NCI-H510A (cell line): ENCODE results near the gene BAIAP2.
"Not testable (repeated sequence)": the region's sequence is repeated elsewhere in the genome, so short reads cannot be mapped to it uniquely, and the experiment has no call there.

ENCODE experiments used
- DNase-seq: peaks from one replicate; lab custom pipeline; 2025; lab: John Stamatoyannopoulos, UW

The BAIAP2 gene

DNA sequence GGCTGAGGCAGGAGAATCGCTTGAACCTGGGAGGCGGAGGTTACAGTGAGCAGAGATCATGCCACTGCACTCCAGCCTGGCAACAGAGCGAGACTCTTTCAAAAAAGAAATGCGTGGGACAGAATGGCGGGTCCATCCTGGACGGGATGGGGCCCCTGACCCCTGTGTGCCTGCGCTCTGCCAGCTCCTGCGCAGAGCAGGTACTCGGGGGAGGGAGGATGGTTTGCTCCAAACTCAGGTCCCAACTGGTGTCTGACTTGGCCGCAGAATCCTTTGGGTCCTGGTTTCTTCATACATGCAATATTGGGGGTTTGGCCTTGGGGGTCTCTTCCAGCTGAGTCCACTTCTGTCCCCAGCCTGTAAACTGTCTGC, 33.0 kb upstream of the BAIAP2 start:
- DNase-seq = no peak

DNA sequence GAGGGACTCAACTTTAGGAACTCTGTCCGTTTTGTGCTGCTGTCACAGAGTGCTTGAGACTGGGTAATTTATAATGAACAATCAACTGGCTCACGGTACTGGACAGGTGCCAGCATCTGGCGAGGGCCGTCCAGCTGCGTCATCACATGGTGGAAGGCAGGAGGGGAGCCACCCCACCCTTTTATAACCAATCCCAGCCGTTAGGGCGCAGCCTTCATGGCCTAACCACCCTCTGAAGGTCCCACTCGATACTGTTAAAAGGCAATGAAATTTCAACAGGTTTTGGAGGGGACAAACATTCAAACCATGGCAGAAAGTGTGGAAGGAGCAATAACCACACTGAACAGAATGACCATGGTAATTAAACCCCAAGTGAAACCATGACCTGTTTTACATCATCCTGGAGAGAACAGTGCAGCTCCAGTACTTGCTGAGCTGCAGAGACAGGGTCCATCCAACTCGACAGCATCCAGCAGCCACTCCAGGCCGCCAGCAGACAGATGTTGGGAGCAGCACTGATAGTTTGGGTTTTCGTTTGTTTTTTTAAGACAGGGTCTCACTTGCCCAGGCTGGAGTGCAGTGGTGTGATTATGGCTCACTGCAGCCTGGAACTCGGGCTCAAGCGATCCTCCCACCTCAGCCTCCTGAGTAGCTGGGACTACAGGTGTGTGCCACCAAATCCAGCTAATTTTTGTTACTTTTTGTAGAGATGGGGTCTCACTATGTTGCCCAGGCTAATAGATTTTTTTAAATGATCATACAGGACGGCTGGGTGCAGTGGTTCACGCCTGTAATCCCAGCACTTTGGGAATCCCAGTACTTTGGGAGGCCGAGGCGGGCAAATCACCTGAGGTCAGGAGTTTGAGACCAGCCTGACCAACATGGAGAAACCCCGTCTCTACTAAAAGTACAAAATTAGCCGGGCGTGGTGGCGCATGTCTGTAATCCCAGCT, 32.3 kb upstream of the BAIAP2 start:
- peak; percentile 72 for DNase-seq

DNA sequence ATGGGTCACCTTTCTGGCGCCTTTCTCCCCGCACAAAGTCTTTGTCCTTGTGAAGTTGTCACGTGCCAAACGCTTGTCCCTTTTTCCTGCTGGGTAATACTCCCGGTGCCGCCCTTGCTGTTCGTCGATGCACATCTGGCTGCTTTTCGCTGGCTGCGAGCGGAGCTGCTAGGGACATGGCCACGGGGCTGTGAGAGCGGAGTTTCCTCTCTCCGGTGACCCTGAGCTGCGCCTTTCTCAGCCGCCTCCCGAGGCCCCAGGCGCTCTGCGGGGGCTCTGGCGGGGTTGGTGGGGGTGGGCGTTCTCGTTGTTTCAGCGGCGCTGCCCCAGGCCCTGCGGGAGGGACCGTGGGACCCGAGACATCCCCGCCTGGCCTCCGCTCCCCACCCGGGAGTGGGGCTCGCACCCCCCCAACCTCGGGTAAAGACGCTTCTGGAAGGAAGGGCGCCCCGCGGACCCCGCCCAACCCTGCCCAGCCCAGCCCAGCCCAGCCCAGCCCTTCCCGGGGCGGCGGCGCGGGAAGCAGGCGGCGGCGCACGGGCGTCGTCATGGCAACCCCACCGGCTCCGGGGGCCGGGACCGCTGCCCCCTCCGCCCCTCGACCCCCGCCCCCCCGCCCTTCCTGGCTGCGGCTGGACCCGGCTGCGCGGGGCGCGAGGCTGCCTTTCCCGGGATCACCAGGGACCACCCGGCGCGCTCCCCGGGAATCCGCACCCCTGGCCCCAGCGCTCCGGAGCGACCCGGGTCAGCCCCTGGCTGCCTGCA, 31.1 kb upstream of the BAIAP2 start:
- no peak for DNase-seq

- no peak for DNase-seq
Measured at GRCh38 chr17:81006891-81007290, 28.1 kb upstream of the BAIAP2 start.

DNA sequence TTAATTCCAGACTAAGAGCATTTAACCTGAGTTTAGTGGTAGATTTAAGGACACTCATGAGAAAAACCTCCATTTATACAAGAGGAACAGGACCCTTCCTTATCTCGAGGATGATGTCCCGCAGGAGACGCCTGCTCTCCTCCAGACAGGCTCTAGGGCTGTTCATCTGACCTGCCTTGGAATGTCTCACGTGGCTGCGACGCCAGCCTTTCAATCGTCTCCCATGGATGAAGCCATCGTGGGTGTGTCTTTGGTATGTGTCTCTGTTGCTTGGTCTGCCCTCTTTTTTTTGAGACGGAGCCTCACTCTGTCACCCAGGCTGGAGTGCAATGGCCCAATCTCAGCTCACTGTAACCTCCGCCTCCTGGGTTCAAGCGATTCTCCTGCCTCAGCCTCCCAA, 26.8 kb upstream of the BAIAP2 start:
- no peak for DNase-seq

GRCh38 chr17:81009136-81009535, 25.8 kb upstream of the BAIAP2 start:
- no peak for DNase-seq

- no peak for DNase-seq
Measured at GRCh38 chr17:81010935-81011334, 24.0 kb upstream of the BAIAP2 start.

- DNase-seq = no peak
Measured at GRCh38 chr17:81011951-81012350, 23.0 kb upstream of the BAIAP2 start.

DNA sequence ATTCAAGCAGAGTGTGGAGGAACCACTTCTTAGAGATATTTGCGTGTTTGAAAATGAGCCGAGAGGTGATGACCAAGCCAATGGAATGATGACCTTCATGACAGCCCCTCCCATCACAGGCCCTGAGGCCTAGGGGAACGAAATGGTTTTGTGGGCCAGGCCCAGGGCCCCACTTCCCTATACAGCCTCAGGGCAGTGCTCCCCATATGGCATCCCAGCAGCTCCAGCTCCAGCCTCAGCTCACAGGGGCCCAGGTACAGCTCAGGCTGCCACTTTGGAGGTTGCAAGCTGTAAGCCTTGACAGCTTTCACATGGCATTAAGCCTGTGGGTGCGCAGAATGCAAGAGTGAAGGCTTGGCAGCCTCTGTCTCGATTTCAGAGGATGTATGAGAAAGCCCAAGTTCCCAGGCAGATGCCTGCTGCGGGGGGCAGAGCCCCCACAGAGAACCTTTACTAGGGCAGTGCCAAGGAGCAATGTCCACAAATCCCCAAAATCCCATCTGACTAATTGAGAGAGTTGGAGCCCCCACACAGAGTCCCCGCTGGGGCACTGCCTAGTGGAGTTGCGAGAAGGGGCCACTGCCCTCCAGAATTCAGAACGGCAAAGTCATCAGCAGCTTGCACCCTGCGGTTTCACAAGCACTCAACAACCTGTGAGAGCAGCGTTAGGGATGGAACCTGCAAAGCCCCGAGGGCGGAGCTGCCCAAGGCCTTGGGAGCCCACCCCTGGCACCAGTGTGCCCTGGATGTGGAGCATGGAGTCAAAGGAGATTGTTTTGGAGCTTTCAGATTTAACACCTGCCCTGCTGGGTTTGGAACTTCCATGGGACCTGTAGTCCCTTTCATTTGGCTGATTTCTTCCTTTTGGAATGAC, 22.1 kb upstream of the BAIAP2 start:
- no peak for DNase-seq

GRCh38 chr17:81013642-81014041, 21.3 kb upstream of the BAIAP2 start:
- no peak for DNase-seq

DNA sequence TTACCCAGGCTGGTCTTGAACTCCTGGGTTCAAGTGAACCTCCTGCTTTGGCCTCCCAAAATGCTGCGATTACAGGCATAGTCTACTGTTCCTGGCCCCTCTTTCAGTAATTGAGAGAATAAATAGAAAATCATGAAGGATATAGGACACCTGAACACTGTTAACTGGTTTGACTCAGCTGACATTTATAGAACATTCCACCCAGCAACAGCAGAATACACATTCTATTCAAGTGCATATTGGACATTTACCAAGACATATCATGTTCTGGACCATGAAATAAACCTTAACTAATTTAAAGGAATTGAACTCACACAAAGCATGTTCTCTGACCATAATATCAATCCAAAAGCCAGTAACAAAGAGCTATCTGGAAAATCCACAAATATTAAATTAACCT, 19.8 kb upstream of the BAIAP2 start:
- no peak for DNase-seq

GRCh38 chr17:81016575-81016974, 18.4 kb upstream of the BAIAP2 start:
- no peak for DNase-seq

GRCh38 chr17:81017330-81017729, 17.6 kb upstream of the BAIAP2 start:
- not testable (repeated sequence) for DNase-seq

GRCh38 chr17:81018044-81018802, 16.7 kb upstream of the BAIAP2 start:
- DNase-seq = peak; percentile 44

GRCh38 chr17:81019563-81020442, 15.1 kb upstream of the BAIAP2 start:
- DNase-seq = no peak

- no peak for DNase-seq
Measured at GRCh38 chr17:81020443-81020766, 14.5 kb upstream of the BAIAP2 start.

- DNase-seq = no peak
Measured at GRCh38 chr17:81020767-81021497, 14.0 kb upstream of the BAIAP2 start.

DNA sequence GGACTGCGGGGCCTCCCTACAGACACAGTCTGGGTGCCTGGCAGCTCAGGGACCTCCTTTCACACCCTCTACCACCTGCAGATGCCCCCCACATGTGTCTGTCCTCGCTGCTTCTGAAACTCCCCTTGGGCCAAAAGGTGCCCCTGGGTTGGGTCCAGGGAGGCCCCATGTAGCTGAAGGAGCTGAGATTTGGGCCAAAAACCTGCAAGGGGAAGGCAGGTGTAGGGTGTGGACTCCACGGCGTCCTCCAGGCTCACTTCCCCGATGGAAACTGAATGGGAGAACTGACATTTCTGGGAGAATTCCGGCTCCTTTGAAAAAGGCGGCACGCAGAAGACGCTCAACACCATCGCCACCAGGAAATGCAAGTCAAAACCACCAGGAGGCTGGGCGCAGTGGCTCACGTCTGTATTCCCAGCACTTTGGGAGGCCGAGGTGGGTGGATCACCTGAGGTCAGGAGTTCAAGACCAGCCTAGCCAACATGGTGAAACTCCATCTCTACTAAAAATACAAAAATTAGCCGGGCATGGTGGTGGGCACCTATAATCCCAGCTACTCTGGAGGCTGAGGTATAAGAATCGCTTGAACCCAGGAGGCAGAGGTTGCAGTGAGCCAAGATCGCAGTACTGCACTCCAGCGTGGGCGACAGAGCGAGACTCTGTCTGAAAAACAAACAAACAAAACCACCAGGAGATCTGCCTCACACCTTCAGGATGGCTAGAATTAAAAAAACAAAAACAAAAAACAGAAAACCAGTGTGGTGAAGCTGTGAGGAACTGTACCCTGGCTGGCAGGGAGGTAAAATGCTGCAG, 13.2 kb upstream of the BAIAP2 start:
- DNase-seq = no peak

GRCh38 chr17:81022344-81022676, 12.6 kb upstream of the BAIAP2 start:
- no peak for DNase-seq
